Ramos (cell line): ENCODE measurements around the gene TMEM219.

Experiments
- in situ Hi-C: fragments of 300-500 bp; cut with MboI; formaldehyde crosslinking; loops from one replicate; pipeline ENCODE4 v1.14.3; 2022; ENCODE audit warnings: low sequenced_read_pairs; ENCODE audit not compliant: unreplicated experiment

Gene TMEM219

GRCh38 chr16:29993903-29994599, 32.2 kb downstream of the TMEM219 start:
- in situ Hi-C loops: loop anchor here (5.0 kb wide), 1 partner anchor 57 kb away; no protein-coding TSS in a partner anchor

- in situ Hi-C loops: loop anchor here (5.0 kb wide), 1 partner anchor 57 kb away; no protein-coding TSS in a partner anchor
Observed at GRCh38 chr16:29994600-29995323, 32.9 kb downstream of the TMEM219 start.

GRCh38 chr16:29995324-29995910, 33.5 kb downstream of the TMEM219 start, which contains the start of gene HIRIP3:
HIRIP3 (minus strand) TSS chr16:29995617; CDS start chr16:29995605, 12 bp downstream.
- in situ Hi-C loops: no loop called here

GRCh38 chr16:29995911-29996765, 34.3 kb downstream of the TMEM219 start, which contains the start of gene INO80E:
INO80E (plus strand) TSS chr16:29996241; CDS start chr16:29996311, 70 bp downstream.
- in situ Hi-C loops: no loop called here

- in situ Hi-C loops: no loop called here
Observed at GRCh38 chr16:29996766-29997250, 34.9 kb downstream of the TMEM219 start.

- in situ Hi-C loops: loop anchor here (25.0 kb wide), 1 partner anchor 162 kb away; no protein-coding TSS in a partner anchor
Observed at GRCh38 chr16:29999605-30000004, 37.7 kb downstream of the TMEM219 start.

GRCh38 chr16:30000735-30001631, 39.1 kb downstream of the TMEM219 start:
- in situ Hi-C loops: loop anchor here (25.0 kb wide), 1 partner anchor 164 kb away; no protein-coding TSS in a partner anchor

DNA sequence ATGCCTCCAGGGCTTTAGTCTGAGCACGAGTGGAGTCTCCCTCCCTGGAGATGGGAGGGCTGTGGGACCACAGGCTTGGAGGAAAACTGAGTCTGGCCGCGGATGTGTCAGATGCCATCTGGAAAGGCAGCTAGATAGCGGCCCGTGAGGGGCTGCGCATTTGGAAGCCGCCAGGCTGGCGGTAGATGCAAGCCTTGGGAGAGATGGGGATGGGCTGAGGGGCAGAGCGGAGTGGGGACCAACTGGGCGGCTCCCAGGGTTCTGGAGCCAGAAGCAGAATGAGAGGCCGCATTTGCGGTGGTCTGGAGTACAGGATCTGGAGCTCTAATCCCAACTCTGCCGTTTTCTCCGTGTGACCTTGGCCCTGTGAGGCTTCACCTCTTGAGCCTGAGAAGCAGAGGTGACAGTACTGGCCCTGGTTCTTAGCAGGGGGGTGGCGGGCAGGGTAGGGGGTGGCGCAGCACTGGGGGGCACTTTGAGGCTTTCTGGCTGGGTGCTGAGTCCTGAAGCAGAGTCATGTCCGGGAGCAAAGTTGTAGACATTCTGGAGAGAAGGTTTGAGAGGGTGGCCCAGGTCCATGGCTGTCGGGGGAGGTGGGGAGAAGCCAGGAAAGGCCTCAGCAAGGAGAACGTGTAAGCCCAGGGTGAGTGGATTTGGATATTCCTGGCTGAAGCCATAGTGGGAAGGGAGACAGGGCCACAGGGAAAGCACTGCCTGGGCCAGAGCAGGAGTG, 40.9 kb downstream of the TMEM219 start:
- in situ Hi-C loops: loop anchor here (25.0 kb wide), 1 partner anchor 165 kb away; no protein-coding TSS in a partner anchor

GRCh38 chr16:30003670-30004423, 42.0 kb downstream of the TMEM219 start:
- in situ Hi-C loops: loop anchor here (25.0 kb wide), 1 partner anchor 167 kb away; no protein-coding TSS in a partner anchor

- in situ Hi-C loops: loop anchor here (25.0 kb wide), 1 partner anchor 167 kb away; no protein-coding TSS in a partner anchor
Observed at GRCh38 chr16:30004424-30004776, 42.5 kb downstream of the TMEM219 start.

- in situ Hi-C loops: loop anchor here (25.0 kb wide), 1 partner anchor 168 kb away; no protein-coding TSS in a partner anchor
Observed at GRCh38 chr16:30004811-30005242, 42.9 kb downstream of the TMEM219 start.

DNA sequence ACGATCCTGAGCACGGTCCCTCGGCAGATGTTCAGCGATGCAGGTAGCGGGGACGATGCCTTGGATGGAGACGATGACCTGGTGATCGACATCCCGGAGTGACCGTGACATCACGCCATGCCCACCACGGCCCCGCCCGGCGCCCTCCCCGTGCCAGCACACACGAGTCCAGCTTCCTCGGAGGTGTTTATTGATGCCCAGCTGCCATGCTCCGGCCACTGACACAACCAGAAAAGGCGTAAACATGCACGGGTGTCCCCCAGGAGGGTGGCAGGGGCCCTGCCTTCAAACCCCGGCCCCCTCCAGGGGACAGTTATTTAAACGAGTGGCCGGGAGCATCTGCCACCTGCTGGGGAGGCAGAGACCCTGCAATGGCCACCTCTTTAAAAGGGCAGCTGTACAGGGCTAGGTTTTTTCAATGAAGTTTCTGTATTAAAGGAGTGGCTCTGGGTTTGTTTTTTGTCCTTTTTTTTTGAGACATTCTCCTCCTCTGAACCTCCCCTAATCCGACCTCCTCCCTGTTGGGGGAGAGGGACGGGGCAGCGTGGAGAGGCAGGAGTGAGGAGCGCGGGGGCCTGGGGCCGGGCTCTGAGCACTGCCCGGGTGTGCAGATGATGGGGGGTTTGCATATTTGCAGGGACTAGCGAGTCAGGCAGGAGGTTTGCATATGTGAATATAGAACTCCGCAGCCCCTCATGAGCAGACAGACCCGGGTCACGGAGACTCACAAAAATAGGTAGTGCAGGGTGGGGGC, 43.6 kb downstream of the TMEM219 start:
- in situ Hi-C loops: loop anchor here (25.0 kb wide), 1 partner anchor 168 kb away; no protein-coding TSS in a partner anchor

- in situ Hi-C loops: loop anchor here (25.0 kb wide), 1 partner anchor 169 kb away; no protein-coding TSS in a partner anchor
Observed at GRCh38 chr16:30006095-30006473, 44.2 kb downstream of the TMEM219 start.

GRCh38 chr16:30006659-30007377, 44.9 kb downstream of the TMEM219 start:
- in situ Hi-C loops: loop anchor here (25.0 kb wide), 1 partner anchor 170 kb away; no protein-coding TSS in a partner anchor

DNA sequence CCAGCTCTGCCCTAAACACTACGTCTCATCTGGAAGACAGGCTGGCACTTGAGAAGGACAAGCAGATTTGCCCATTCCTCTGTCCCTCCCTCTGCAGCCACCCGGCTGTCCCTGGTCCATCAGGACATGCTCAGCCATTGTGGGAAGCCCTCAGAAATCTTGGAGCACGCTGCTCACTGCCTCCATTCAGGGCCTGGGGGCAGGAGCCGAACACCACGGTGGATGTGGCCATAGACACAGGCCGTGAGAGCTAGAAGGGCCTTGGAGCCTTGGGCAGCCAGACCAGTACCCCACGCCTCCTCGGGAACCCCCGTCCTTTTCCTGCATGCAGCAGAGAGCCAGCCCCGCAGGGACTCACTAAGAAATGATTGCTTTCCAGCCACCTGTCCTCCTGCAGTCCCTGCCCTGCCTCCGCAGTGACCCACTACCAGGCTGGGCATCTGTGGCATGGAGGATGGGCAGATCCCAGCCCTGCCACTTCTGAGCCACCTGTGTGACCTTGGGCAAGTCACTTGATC, 45.6 kb downstream of the TMEM219 start:
- in situ Hi-C loops: loop anchor here (25.0 kb wide), 1 partner anchor 170 kb away; no protein-coding TSS in a partner anchor
